Measurements from ENCODE around the gene DAB1.

DNA sequence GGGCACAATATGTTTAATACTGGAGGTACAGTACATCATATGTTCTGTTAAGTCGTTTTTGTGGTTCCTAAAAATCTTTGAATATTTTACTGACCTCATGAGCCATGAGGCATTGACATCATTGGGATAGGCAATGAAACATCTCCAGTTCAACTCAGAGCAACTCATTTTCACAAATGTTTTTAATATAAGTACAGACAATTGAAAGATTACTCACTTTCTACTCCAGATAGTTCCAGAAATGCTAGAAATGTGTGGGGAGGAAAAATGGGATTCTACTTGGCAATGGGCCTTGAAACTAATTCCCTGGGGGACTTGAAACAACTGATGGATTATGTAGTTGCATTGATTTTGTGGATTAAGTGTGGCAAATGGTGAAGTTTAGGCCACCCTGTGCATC lies 450.9 kb downstream of the DAB1 start:
- no peak for TF ChIP-seq POLR2A (IDR thresholded peaks at IDR 0.05)
- TF ChIP-seq, protein P1, sequence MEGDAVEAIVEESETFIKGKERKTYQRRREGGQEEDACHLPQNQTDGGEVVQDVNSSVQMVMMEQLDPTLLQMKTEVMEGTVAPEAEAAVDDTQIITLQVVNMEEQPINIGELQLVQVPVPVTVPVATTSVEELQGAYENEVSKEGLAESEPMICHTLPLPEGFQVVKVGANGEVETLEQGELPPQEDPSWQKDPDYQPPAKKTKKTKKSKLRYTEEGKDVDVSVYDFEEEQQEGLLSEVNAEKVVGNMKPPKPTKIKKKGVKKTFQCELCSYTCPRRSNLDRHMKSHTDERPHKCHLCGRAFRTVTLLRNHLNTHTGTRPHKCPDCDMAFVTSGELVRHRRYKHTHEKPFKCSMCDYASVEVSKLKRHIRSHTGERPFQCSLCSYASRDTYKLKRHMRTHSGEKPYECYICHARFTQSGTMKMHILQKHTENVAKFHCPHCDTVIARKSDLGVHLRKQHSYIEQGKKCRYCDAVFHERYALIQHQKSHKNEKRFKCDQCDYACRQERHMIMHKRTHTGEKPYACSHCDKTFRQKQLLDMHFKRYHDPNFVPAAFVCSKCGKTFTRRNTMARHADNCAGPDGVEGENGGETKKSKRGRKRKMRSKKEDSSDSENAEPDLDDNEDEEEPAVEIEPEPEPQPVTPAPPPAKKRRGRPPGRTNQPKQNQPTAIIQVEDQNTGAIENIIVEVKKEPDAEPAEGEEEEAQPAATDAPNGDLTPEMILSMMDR (IDR thresholded peaks at IDR 0.05), result no peak

All from upper lobe of left lung (tissue), 4 donors.